Spleen (tissue), 11 donors: ENCODE data around the gene TES. TPM values are rescaled to one million over a fixed set of nuclear protein-coding genes. Genes with fewer than 3 reads are reported as not detected.
A peak's percentile ranks its signal among the peaks of the same experiment; 100 is the strongest.

Experiments used
- DNase-seq: peaks from one replicate; pipeline ENCODE4 v3.0.0-alpha.2; 2020
- H3K27ac ChIP-seq, 8 donors: fragments of 200-600 bp; sonication (generic) in 7 of 8; 1 replicate in 4 of 8; 2 replicates in 4 of 8; pipeline versions ENCODE4 v1.5.0 to v1.8.0; 2016 to 2021; ENCODE audit warnings: inconsistent platforms in 4 of 8, mild to moderate bottlenecking in 4 of 8, moderate library complexity in 1 of 8
- H3K27me3 ChIP-seq, 7 donors: fragments of 200-600 bp; sonication (generic) in 6 of 7; replicated peaks in 1 of 7; 1 replicate in 4 of 7; 2 replicates in 3 of 7; pipeline versions ENCODE4 v1.5.0 to v1.8.0; 2016 to 2021; ENCODE audit warnings: inconsistent platforms in 3 of 7, mild to moderate bottlenecking in 1 of 7
- H3K36me3 ChIP-seq, 6 donors: fragments of 200-600 bp; sonication (generic) in 5 of 6; 1 replicate in 4 of 6; 2 replicates in 2 of 6; pipeline versions ENCODE4 v1.5.0 to v1.8.0; 2016 to 2021; ENCODE audit warnings: inconsistent platforms in 2 of 6
- H3K4me1 ChIP-seq, 6 donors: fragments of 200-600 bp; sonication (generic) in 5 of 6; 1 replicate in 3 of 6; 2 replicates in 3 of 6; pipeline versions ENCODE4 v1.5.0 to v1.8.0; 2016 to 2021; ENCODE audit warnings: inconsistent platforms in 3 of 6
- H3K4me3 ChIP-seq, 8 donors: fragments of 200-600 bp; sonication (generic) in 7 of 8; 1 replicate in 4 of 8; 2 replicates in 4 of 8; pipeline versions ENCODE4 v1.5.0 to v1.8.0; 2016 to 2021; ENCODE audit warnings: inconsistent platforms in 4 of 8, mild to moderate bottlenecking in 4 of 8, moderate library complexity in 2 of 8
- H3K9me3 ChIP-seq, 8 donors: fragments of 200-600 bp; sonication (generic) in 7 of 8; 1 replicate in 4 of 8; 2 replicates in 4 of 8; pipeline versions ENCODE4 v1.5.0 to v1.8.0; 2016 to 2021; ENCODE audit warnings: inconsistent platforms in 4 of 8
- CTCF ChIP-seq, 11 experiments: fragments of 200-600 bp in 7 of 11; fragments of 450-650 bp in 4 of 11; sonication (generic) in 4 of 11; IDR thresholded peaks in 8 of 11; conservative IDR thresholded peaks in 3 of 11; 1 replicate in 7 of 11; 2 replicates in 4 of 11; pipeline versions ENCODE4 v1.4.0 to v1.8.0; 2016 to 2021; ENCODE audit warnings: antibody characterized with exemption in 11 of 11, inconsistent platforms in 4 of 11, mild to moderate bottlenecking in 1 of 11
- POLR2A ChIP-seq, 3 donors: fragments of 450-650 bp; IDR thresholded peaks; one replicate each; pipeline ENCODE4 v1.5.1; 2017; ENCODE audit warnings: antibody characterized with exemption in 3 of 3, mild to moderate bottlenecking in 1 of 3
- POLR2AphosphoS5 ChIP-seq, 3 donors: sonication (generic); formaldehyde crosslinking; IDR thresholded peaks; one replicate each; pipeline ENCODE4 v1.5.1; 2017; ENCODE audit warnings: antibody characterized with exemption in 3 of 3
- WGBS, 5 donors: extraction: QIAGEN DNeasy Blood & Tissue Kit in 3 of 5; methylation state at CpG; one replicate each; pipeline versions ENCODE4 v1.1.5 to v1.1.7; 2013 to 2018; 5-methylcytosine and 5-hydroxymethylcytosine counted together
- intact Hi-C: fragments of 100-400 bp; cut with DNase I; formaldehyde crosslinking; loops from one replicate; pipeline ENCODE4 v1.15.0; 2023; ENCODE audit warnings: low total_unique reads
- polyA plus RNA-seq, 3 donors: library from polyadenylated mRNA; stranded (reverse); fragments of 200-250 nt; gene quantifications; one replicate each; pipeline ENCODE4 v1.2.1, GENCODE V29; 2013
- total RNA-seq, 7 donors: library from RNA; depleted of rRNA in 3 of 7; stranded (reverse); fragments of >200 nt in 3 of 7; fragmentation: NEBNext Ultra II Directional in 4 of 7; extraction: Animal tissue kit (Norgen Biotek cat#: 25700) in 4 of 7; gene quantifications; one replicate each; pipeline versions ENCODE4 v1.1.0 to v1.2.1, GENCODE V29; 2016 to 2021
- donor health status: healthy with polysubstance abuse.
- donor health status: DM: no; HTN: no; CAD: no; lungs with moderate emphysema.
- donor health status: DM: no; HTN: no; CAD: no.
- donor health status: Bipolar disorder and iron deficiency.
- donor health status: healthy.
- donor health status: DM: no; HTN: no; CAD: no.
- donor health status: DM: yes; HTN: yes; CAD: no.

Gene TES
- total and polyA plus RNA-seq, 10 donors: 28.5 to 79.7 (median 62.2) TPM

- Histone ChIP-seq H3K27ac (no peak overlapping the region), H3K36me3 (no peaks in the 10 kb centered on the region), H3K27me3 (no peaks in the 10 kb centered on the region), H3K4me1 (no peaks in the 10 kb centered on the region), H3K4me3 (no peak overlapping the region), H3K9me3 (peaks cover 0 to 7% (median 0%) of the 10 kb centered on the region in 8 donors)
- no peak for TF ChIP-seq POLR2AphosphoS5 (IDR thresholded peaks at IDR 0.05)
- TF ChIP-seq POLR2A (IDR thresholded peaks at IDR 0.05): no peak
- TF ChIP-seq CTCF (IDR thresholded peaks at IDR 0.05 in 8 of 11, conservative IDR thresholded peaks at IDR 0.05 in 3 of 11): peak; percentile 59 to 83 (median 76)
- intact Hi-C loops: loop anchor here (5.0 kb wide), 1 partner anchor 57 kb away; no protein-coding TSS in a partner anchor
- DNase-seq: no peak
- WGBS, 5 donors: 64 to 75% (median 66%) methylated on average over 2 of the region's 2 CpGs
These were observed 30.0 kb upstream of the TES start for GRCh38 chr7:116180302-116180701.

GRCh38 chr7:116182023-116182422, 28.3 kb upstream of the TES start:
- intact Hi-C loops: loop anchor here (5.0 kb wide), 1 partner anchor 55 kb away; no protein-coding TSS in a partner anchor

GRCh38 chr7:116185450-116185849, 24.9 kb upstream of the TES start:
- intact Hi-C loops: no loop called here
- no peaks in the 10 kb centered on the region for H3K36me3 ChIP-seq
- no peak overlapping the region for H3K4me3 ChIP-seq
- H3K9me3 ChIP-seq: peaks cover 0 to 17% (median 6%) of the 10 kb centered on the region in 8 donors
- no peak for TF ChIP-seq POLR2AphosphoS5 (IDR thresholded peaks at IDR 0.05)
- TF ChIP-seq CTCF (IDR thresholded peaks at IDR 0.05 in 8 of 11, conservative IDR thresholded peaks at IDR 0.05 in 3 of 11): no peak
- no peak for TF ChIP-seq POLR2A (IDR thresholded peaks at IDR 0.05)
- peaks cover 0 to 5% (median 0%) of the 10 kb centered on the region in 7 donors for H3K27me3 ChIP-seq
- no peak for DNase-seq
- H3K27ac ChIP-seq: no peak overlapping the region
- 90 to 100% (median 93%) methylated on average over 5 to 6 of the region's 6 CpGs for WGBS, 5 donors
- no peaks in the 10 kb centered on the region for H3K4me1 ChIP-seq

More at GRCh38 chr7:116182023-116182422, 28.3 kb upstream of the TES start:
- H3K27ac ChIP-seq: no peak overlapping the region
- no peak for DNase-seq
- H3K27me3 ChIP-seq: peaks cover 0 to 5% (median 0%) of the 10 kb centered on the region in 7 donors
- 93 to 96% (median 94%) methylated on average over 23 to 30 of the region's 30 CpGs for WGBS, 5 donors
- peaks cover 0 to 9% (median 0%) of the 10 kb centered on the region in 8 donors for H3K9me3 ChIP-seq
- H3K4me3 ChIP-seq: no peak overlapping the region
- no peaks in the 10 kb centered on the region for H3K4me1 ChIP-seq
- TF ChIP-seq POLR2A (IDR thresholded peaks at IDR 0.05) (no peak), POLR2AphosphoS5 (IDR thresholded peaks at IDR 0.05) (no peak)
- no peaks in the 10 kb centered on the region for H3K36me3 ChIP-seq

- peaks cover 0 to 5% (median 0%) of the 10 kb centered on the region in 7 donors for H3K27me3 ChIP-seq
- H3K4me1 ChIP-seq: no peaks in the 10 kb centered on the region
- WGBS, 5 donors: 87 to 97% (median 90%) methylated on average over 4 to 6 of the region's 6 CpGs
- no peak for DNase-seq
- intact Hi-C loops: no loop called here
- no peak overlapping the region for H3K4me3 ChIP-seq
- peaks cover 0 to 17% (median 6%) of the 10 kb centered on the region in 8 donors for H3K9me3 ChIP-seq
- no peaks in the 10 kb centered on the region for H3K36me3 ChIP-seq
- no peak overlapping the region for H3K27ac ChIP-seq
- TF ChIP-seq POLR2A (IDR thresholded peaks at IDR 0.05) (no peak), CTCF (IDR thresholded peaks at IDR 0.05 in 8 of 11, conservative IDR thresholded peaks at IDR 0.05 in 3 of 11) (no peak), POLR2AphosphoS5 (IDR thresholded peaks at IDR 0.05) (no peak)
These were observed 24.4 kb upstream of the TES start for GRCh38 chr7:116185956-116186355.
